Epithelial cell of proximal tubule (primary cell): Measurements from ENCODE around the gene CREBRF. TPM values are rescaled to one million over a fixed set of nuclear protein-coding genes. Genes with fewer than 3 reads are reported as not detected.
"Not testable (repeated sequence)": the region's sequence is repeated elsewhere in the genome, so short reads cannot be mapped to it uniquely, and the experiment has no call there.

ENCODE experiments used
- DNase-seq: peaks from one replicate; pipeline ENCODE4 v3.0.0-alpha.2; 2011; ENCODE audit warnings: low read depth
- H3K4me3 ChIP-seq: 2 replicates; pipeline ENCODE4 v1.5.1; 2011; ENCODE audit warnings: low read depth, mild to moderate bottlenecking, low read length
- CTCF ChIP-seq: conservative IDR thresholded peaks from 2 replicates; pipeline ENCODE4 v1.5.1; 2012; ENCODE audit warnings: low read depth, mild to moderate bottlenecking, low read length
- total RNA-seq: library from RNA; depleted of rRNA; stranded (reverse); fragments of >200 nt; gene quantifications from 2 replicates; pipeline ENCODE4 v1.2.3, GENCODE V29; 2015

CREBRF gene
- total RNA-seq, 1 donor from 2014 or later = 1.8 TPM

DNA sequence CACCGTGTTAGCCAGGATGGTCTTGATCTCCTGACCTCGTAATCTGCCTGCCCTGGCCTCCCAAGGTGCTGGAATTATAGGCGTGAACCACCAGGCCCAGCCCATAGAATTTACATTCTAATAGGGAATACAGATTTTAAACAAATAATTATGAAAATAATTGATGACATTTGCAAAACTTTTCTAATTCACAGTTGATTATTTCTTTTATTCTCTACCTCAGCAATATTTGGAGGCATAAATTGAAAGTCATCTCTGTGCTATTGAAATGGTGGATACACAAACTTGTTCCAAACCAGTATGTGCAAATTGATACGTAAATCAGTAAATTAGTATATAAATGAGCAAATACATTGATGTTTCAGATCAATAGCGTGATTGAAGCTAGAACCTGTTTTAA, 96.4 kb downstream of the CREBRF start:
- DNase-seq = no peak
- TF ChIP-seq CTCF = no peak

DNA sequence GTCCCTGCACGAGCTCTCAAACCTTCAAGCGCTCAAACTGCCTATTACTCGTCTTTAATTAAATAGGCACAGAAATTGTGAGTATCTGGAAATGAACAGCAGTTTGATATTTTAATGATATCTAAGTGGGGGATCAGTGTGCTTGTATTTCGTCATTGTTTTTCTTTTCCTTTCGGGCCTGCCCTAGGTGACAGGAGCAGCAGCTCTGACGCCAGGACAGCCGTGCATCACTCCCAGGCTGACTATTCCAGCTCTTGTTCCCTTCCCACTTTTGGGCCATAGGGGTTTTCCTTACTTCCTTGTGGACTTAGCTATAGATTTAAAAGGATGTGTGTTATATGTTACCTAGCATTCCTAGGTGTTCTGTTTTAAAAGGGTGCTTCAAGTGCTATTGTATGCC, 97.7 kb downstream of the CREBRF start:
- DNase-seq = no peak
- H3K4me3 ChIP-seq = no peak overlapping the region
- TF ChIP-seq CTCF = no peak

More for the DNA sequence above, 96.4 kb downstream of the CREBRF start:
- no peak overlapping the region for H3K4me3 ChIP-seq

DNA sequence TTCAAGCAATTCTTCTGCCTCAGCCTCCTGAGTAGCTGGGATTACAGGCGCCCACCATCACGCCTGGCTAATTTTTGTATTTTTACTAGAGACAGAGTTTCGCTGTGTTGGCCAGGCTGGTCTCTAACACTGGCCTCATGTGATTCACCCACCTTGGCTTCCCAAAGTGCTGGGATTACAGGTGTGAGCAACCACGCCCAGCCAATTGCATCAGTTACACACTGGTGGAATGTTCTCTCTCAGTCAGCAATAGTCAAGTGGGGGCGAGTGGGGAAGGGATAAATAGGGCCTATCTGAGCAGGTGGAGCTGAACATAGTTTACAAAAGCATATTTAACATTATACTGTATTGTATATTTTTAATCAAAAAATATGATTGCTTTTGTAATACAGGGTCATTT, 98.5 kb downstream of the CREBRF start:
- not testable (repeated sequence) for DNase-seq, H3K4me3 ChIP-seq

DNA sequence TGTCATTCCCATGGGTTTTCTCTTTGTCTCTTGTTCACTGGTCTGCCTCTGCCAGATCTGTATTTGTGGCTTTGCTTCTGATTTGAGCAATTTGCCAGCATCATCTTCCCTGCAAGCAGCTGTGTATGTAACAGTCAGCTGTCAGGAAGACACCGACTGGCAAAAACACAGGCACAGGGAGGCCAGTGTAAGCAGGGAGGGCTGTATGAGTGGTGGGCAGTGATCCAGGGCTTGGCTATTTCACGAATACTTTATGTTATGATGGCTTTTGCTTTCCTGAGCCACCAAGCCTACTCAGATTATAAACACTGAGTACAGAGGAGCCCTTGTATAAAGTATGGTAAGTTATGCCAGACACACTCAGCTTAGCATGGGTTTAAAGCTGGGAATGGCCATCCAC, 99.8 kb downstream of the CREBRF start:
- no peak for TF ChIP-seq CTCF
- no peak overlapping the region for H3K4me3 ChIP-seq
- DNase-seq = no peak

GRCh38 chr5:173158366-173158765, 102.2 kb downstream of the CREBRF start:
- TF ChIP-seq CTCF = no peak
- no peak overlapping the region for H3K4me3 ChIP-seq
- no peak for DNase-seq

GRCh38 chr5:173159256-173159655, 103.1 kb downstream of the CREBRF start:
- no peak for TF ChIP-seq CTCF
- no peak for DNase-seq
- no peak overlapping the region for H3K4me3 ChIP-seq

- no peak for DNase-seq
- TF ChIP-seq CTCF = no peak
- H3K4me3 ChIP-seq = no peak overlapping the region
Observed at GRCh38 chr5:173161148-173161547, 105.0 kb downstream of the CREBRF start.

DNA sequence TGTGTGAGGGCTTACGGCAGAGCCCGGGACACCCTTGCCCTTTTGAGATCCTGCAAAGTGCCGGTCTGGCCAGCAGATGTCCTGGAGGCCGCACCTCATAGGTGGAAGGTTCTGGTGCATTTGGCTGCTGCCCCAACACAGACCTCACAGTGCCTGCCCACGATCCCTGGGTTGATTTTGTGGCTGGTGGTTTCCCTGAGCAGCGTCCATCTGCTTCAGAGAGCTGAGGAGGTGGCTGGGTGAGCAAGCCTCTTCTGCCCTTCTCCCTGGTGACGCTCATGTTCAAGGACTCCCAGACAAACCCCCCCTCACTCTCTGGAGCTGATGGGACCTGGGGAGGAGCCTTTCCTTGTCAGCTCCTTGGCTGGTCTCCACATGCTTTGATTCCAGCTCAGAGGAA, 107.1 kb downstream of the CREBRF start:
- no peak for TF ChIP-seq CTCF
- DNase-seq = no peak
- H3K4me3 ChIP-seq = no peak overlapping the region
